Measurements from ENCODE around the gene PLB1. TPM values are rescaled to one million over a fixed set of nuclear protein-coding genes. Genes with fewer than 3 reads are reported as not detected.

Gene PLB1
- total RNA-seq, 2 experiments from 2014 or later = not detected

- H3K36me3 ChIP-seq (ENCODE audit: insufficient read depth, low read length) = no peaks in the 10 kb centered on the region
- no peak for TF ChIP-seq EZH2phosphoT487 (IDR thresholded peaks at IDR 0.05; ENCODE audit: borderline replicate concordance, low read depth, low read length)
- no peak for TF ChIP-seq CTCF (conservative IDR thresholded peaks at IDR 0.05; ENCODE audit: low read length)
- ChIA-PET POLR2A (no interaction called here), CTCF (ENCODE audit: unreplicated experiment) (no interaction called here)
- intact Hi-C loops (cut with micrococcal nuclease; ENCODE audit: unreplicated experiment) = no loop called here
- H3K4me1 ChIP-seq (ENCODE audit: insufficient read depth, low read length, poor library complexity, severe bottlenecking) = no peaks in the 10 kb centered on the region
- H3K9me3 ChIP-seq (ENCODE audit: low read length) = no peaks in the 10 kb centered on the region
- H3K9me2 ChIP-seq (ENCODE audit: insufficient read depth, low read length) = no peaks in the 10 kb centered on the region
- no TSS peak for BruUV-seq (replicated peaks)
- DNase-seq (ENCODE audit: low spot score) = no peak
- no peak overlapping the region for H3K4me3 ChIP-seq (ENCODE audit: low read depth, low read length, poor library complexity, severe bottlenecking)
- no peaks in the 10 kb centered on the region for H4K20me1 ChIP-seq (ENCODE audit: insufficient read depth, low read length)
- H3K79me2 ChIP-seq (ENCODE audit: insufficient read depth, low read depth, low read length) = no peaks in the 10 kb centered on the region
- H2AFZ ChIP-seq (ENCODE audit: low read length) = no peak overlapping the region
- no peak overlapping the region for H3K4me2 ChIP-seq (ENCODE audit: low read length)
- no peak overlapping the region for H3K27ac ChIP-seq (ENCODE audit: low read depth, low read length, poor library complexity, severe bottlenecking)
Measured at GRCh38 chr2:28515176-28515751, 19.4 kb downstream of the PLB1 start.

GRCh38 chr2:28516430-28516829 lies 20.6 kb downstream of the PLB1 start:
- H2AFZ ChIP-seq (ENCODE audit: low read length) = no peak overlapping the region
- intact Hi-C loops (cut with micrococcal nuclease; ENCODE audit: unreplicated experiment) = no loop called here
- no peak overlapping the region for H3K27ac ChIP-seq (ENCODE audit: low read depth, low read length, poor library complexity, severe bottlenecking)
- DNase-seq (ENCODE audit: low spot score) = no peak
- no peak for TF ChIP-seq CTCF (conservative IDR thresholded peaks at IDR 0.05; ENCODE audit: low read length)
- TF ChIP-seq EZH2phosphoT487 (IDR thresholded peaks at IDR 0.05; ENCODE audit: borderline replicate concordance, low read depth, low read length) = no peak
- no peak overlapping the region for H3K4me2 ChIP-seq (ENCODE audit: low read length)
- H3K9me2 ChIP-seq (ENCODE audit: insufficient read depth, low read length) = no peaks in the 10 kb centered on the region
- ChIA-PET CTCF (ENCODE audit: unreplicated experiment) (no interaction called here), POLR2A (no interaction called here)
- no peaks in the 10 kb centered on the region for H3K4me1 ChIP-seq (ENCODE audit: insufficient read depth, low read length, poor library complexity, severe bottlenecking)
- H3K9me3 ChIP-seq (ENCODE audit: low read length) = no peaks in the 10 kb centered on the region
- BruUV-seq (replicated peaks) = no TSS peak
- H3K4me3 ChIP-seq (ENCODE audit: low read depth, low read length, poor library complexity, severe bottlenecking) = no peak overlapping the region
- H3K36me3 ChIP-seq (ENCODE audit: insufficient read depth, low read length) = no peaks in the 10 kb centered on the region
- H4K20me1 ChIP-seq (ENCODE audit: insufficient read depth, low read length) = no peaks in the 10 kb centered on the region
- no peaks in the 10 kb centered on the region for H3K79me2 ChIP-seq (ENCODE audit: insufficient read depth, low read depth, low read length)

GRCh38 chr2:28516950-28517349 lies 21.1 kb downstream of the PLB1 start:
- DNase-seq (ENCODE audit: low spot score) = no peak
- no TSS peak for BruUV-seq (replicated peaks)
- no peak overlapping the region for H3K4me3 ChIP-seq (ENCODE audit: low read depth, low read length, poor library complexity, severe bottlenecking)
- ChIA-PET POLR2A (no interaction called here), CTCF (ENCODE audit: unreplicated experiment) (no interaction called here)
- H3K9me3 ChIP-seq (ENCODE audit: low read length) = no peaks in the 10 kb centered on the region
- H3K4me1 ChIP-seq (ENCODE audit: insufficient read depth, low read length, poor library complexity, severe bottlenecking) = no peaks in the 10 kb centered on the region
- intact Hi-C loops (cut with micrococcal nuclease; ENCODE audit: unreplicated experiment) = no loop called here
- no peaks in the 10 kb centered on the region for H4K20me1 ChIP-seq (ENCODE audit: insufficient read depth, low read length)
- no peaks in the 10 kb centered on the region for H3K79me2 ChIP-seq (ENCODE audit: insufficient read depth, low read depth, low read length)
- no peak for TF ChIP-seq EZH2phosphoT487 (IDR thresholded peaks at IDR 0.05; ENCODE audit: borderline replicate concordance, low read depth, low read length)
- no peak for TF ChIP-seq CTCF (conservative IDR thresholded peaks at IDR 0.05; ENCODE audit: low read length)
- no peak overlapping the region for H2AFZ ChIP-seq (ENCODE audit: low read length)
- no peak overlapping the region for H3K4me2 ChIP-seq (ENCODE audit: low read length)
- no peaks in the 10 kb centered on the region for H3K9me2 ChIP-seq (ENCODE audit: insufficient read depth, low read length)
- H3K27ac ChIP-seq (ENCODE audit: low read depth, low read length, poor library complexity, severe bottlenecking) = no peak overlapping the region
- H3K36me3 ChIP-seq (ENCODE audit: insufficient read depth, low read length) = no peaks in the 10 kb centered on the region
